ENCODE results near the gene FAM222A. TPM values are rescaled to one million over a fixed set of nuclear protein-coding genes. Genes with fewer than 3 reads are reported as not detected.

Gene FAM222A
- total RNA-seq, 1 experiment from 2014 or later: 5.5 TPM

DNA sequence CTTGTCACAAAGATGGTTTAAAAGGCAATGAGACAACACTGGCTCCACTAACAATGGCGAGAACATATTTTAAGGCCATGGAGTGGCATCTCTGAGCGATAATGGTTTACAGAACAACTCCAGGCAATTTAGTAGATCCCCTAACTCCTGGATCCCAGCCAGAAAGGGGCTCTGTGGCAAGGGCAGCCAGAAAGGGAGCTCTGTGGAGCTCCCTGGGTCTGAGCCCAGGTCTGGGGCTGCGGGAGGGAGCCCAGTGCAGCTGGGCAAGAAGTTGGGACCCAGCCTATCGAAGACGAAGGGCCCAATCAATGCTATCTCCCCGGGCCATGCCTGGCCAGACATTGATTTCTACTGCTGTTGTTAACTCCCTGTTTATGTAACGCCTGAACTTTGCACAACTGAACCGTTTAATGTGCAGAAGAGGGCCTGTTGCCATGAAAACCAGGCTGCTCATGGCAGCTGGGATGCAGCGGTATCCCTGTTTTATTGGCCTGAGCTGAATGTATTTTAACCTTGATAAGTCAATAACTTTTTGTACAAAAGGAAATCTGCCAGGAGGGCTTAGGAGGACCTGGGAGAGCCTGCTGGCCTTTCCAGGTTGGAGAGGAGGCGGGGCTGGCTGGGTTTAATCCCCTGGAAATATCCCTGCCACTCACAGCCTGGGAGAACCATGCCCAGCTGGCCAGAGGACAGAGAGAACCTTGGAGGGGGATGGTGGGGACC lies 6.7 kb upstream of the FAM222A start:
- POLR2A ChIA-PET (ENCODE audit: low non-redundant PET): no interaction called here
- no peaks in the 10 kb centered on the region for H3K36me3 ChIP-seq (ENCODE audit: insufficient read depth, low read length, poor library complexity, severe bottlenecking)
- no peak for DNase-seq (ENCODE audit: low spot score)
- intact Hi-C loops (cut with micrococcal nuclease; ENCODE audit: unreplicated experiment): no loop called here
- no TSS peak for BruUV-seq (replicated peaks)
- no peaks in the 10 kb centered on the region for H3K9me3 ChIP-seq (ENCODE audit: low read depth, low read length, poor library complexity, severe bottlenecking)
- H3K4me3 ChIP-seq (ENCODE audit: low read depth, low read length, poor library complexity, severe bottlenecking): no peak overlapping the region
- TF ChIP-seq EZH2 (IDR thresholded peaks at IDR 0.05; ENCODE audit: borderline replicate concordance, low read depth, low read length, poor library complexity, severe bottlenecking) (no peak), CTCF (conservative IDR thresholded peaks at IDR 0.05; ENCODE audit: low read depth, low read length) (no peak)
- H3K27ac ChIP-seq (ENCODE audit: low read depth, low read length, poor library complexity, severe bottlenecking): no peak overlapping the region
- CTCF ChIA-PET: interaction anchor here (0.5 kb wide), 1 partner anchor 137 kb away, joined by 3 read pairs; no protein-coding TSS in a partner anchor
- no peaks in the 10 kb centered on the region for H3K4me1 ChIP-seq (ENCODE audit: insufficient read depth, low read length, poor library complexity, severe bottlenecking)
- no peaks in the 10 kb centered on the region for H3K27me3 ChIP-seq (replicated peaks; ENCODE audit: insufficient read depth, low read depth, low read length, poor library complexity)

DNA sequence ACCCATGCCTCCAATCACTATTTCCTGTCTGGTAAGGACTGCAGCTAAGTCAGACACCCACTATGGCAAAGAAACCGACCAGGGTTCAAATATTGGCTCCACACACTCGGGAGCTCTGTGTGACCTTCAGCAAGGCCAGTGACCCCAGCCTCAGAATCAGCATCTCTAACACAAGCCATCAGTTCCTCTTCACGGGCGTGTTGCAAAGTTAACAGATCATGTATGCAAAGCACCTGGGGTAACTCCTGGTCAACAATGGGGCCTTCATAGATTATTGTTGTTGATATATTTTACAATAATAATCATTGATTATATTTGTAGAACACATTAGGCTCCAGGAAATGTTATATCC lies 6.2 kb upstream of the FAM222A start:
- ChIA-PET POLR2A (ENCODE audit: low non-redundant PET) (no interaction called here), CTCF (no interaction called here)

DNA sequence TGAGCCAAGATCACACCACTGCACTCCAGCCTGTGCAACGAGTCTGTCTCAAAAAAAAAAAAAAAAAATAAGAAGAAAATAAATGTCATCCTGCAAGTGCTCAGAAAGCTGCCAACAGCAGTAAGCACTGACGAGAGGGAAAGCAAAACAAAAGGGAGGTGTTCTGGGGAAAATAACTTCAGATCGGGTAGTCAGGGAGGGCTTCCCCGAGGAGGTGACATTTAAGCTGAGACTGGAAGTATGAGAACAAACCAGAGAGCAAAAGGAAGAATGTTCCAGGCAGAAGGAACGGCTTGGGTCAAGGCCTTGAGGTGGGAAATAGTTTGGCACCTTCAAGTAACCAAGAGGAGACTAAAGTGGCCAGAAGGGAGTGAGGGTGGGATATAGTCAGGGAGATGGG lies 4.7 kb upstream of the FAM222A start:
- TF ChIP-seq EZH2 (IDR thresholded peaks at IDR 0.05; ENCODE audit: borderline replicate concordance, low read depth, low read length, poor library complexity, severe bottlenecking): no peak
- CTCF ChIA-PET: no interaction called here
- POLR2A ChIA-PET (ENCODE audit: low non-redundant PET): interaction anchor here (0.7 kb wide), 1 partner anchor 330 kb away, joined by 18 read pairs; no protein-coding TSS in a partner anchor

More for the DNA sequence above, 6.2 kb upstream of the FAM222A start:
- no peak overlapping the region for H3K4me3 ChIP-seq (ENCODE audit: low read depth, low read length, poor library complexity, severe bottlenecking)
- no peak for TF ChIP-seq EZH2 (IDR thresholded peaks at IDR 0.05; ENCODE audit: borderline replicate concordance, low read depth, low read length, poor library complexity, severe bottlenecking)
- TF ChIP-seq CTCF (conservative IDR thresholded peaks at IDR 0.05; ENCODE audit: low read depth, low read length): no peak
- DNase-seq (ENCODE audit: low spot score): no peak
- intact Hi-C loops (cut with micrococcal nuclease; ENCODE audit: unreplicated experiment): no loop called here
- no peaks in the 10 kb centered on the region for H3K4me1 ChIP-seq (ENCODE audit: insufficient read depth, low read length, poor library complexity, severe bottlenecking)
- no TSS peak for BruUV-seq (replicated peaks)
- H3K27ac ChIP-seq (ENCODE audit: low read depth, low read length, poor library complexity, severe bottlenecking): no peak overlapping the region
- H3K36me3 ChIP-seq (ENCODE audit: insufficient read depth, low read length, poor library complexity, severe bottlenecking): no peaks in the 10 kb centered on the region
- no peaks in the 10 kb centered on the region for H3K9me3 ChIP-seq (ENCODE audit: low read depth, low read length, poor library complexity, severe bottlenecking)
- H3K27me3 ChIP-seq (replicated peaks; ENCODE audit: insufficient read depth, low read depth, low read length, poor library complexity): peaks cover 4% of the 10 kb centered on the region

More for the DNA sequence above, 4.7 kb upstream of the FAM222A start:
- Histone ChIP-seq H3K27ac (ENCODE audit: low read depth, low read length, poor library complexity, severe bottlenecking) (no peak overlapping the region), H3K9me3 (ENCODE audit: low read depth, low read length, poor library complexity, severe bottlenecking) (no peaks in the 10 kb centered on the region), H3K27me3 (replicated peaks; ENCODE audit: insufficient read depth, low read depth, low read length, poor library complexity) (peaks cover 4% of the 10 kb centered on the region), H3K4me1 (ENCODE audit: insufficient read depth, low read length, poor library complexity, severe bottlenecking) (no peaks in the 10 kb centered on the region), H3K36me3 (ENCODE audit: insufficient read depth, low read length, poor library complexity, severe bottlenecking) (no peaks in the 10 kb centered on the region), H3K4me3 (ENCODE audit: low read depth, low read length, poor library complexity, severe bottlenecking) (no peak overlapping the region)
- intact Hi-C loops (cut with micrococcal nuclease; ENCODE audit: unreplicated experiment): no loop called here
- DNase-seq (ENCODE audit: low spot score): no peak
- BruUV-seq (replicated peaks): no TSS peak
